ENCODE measurements around the gene FAM161B.

The FAM161B gene

DNA sequence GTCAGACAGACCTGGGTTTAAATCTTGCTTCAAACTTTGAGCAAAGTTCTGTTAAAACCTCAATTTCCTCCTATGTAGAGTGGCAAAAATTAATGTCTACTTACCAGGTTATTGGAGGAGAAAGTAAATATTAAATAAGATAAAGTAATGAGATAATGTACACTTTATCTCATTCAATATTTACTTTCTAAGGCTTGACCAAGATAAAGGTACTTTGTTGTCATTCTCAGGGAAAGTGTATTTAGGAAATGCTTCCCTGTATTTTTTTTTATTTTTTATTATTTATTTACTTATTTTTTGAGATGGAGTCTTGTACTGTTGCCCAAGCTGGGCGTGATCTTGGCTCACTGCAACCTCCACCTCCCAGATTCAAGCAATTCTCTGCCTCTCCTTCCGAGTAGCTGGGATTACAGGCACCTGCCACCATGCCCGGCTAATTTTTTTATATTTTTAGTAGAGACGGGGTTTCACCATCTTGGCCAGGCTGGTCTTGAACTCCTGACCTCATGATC is 4.7 kb downstream of the FAM161B start:
- Histone ChIP-seq H2AFZ (ENCODE audit: low read depth, low read length) (no peak overlapping the region), H3K36me3 (ENCODE audit: control insufficient read depth in 1 of 2, insufficient read depth in 2 of 2, low read depth in 1 of 2, low read length in 2 of 2) (peaks cover 39 to 48% of the 10 kb centered on the region in 2 experiments), H3K4me2 (ENCODE audit: low read length, poor library complexity, severe bottlenecking) (no peak overlapping the region), H3K79me1 (replicated peaks; ENCODE audit: low read length, poor library complexity, severe bottlenecking) (peaks cover 1% of the 10 kb centered on the region), H2BK120ac (ENCODE audit: low read depth, low read length) (no peak overlapping the region), H3K27me3 (ENCODE audit: control insufficient read depth in 1 of 2, insufficient read depth in 1 of 2, low read length in 2 of 2) (no peaks in the 10 kb centered on the region), H4K91ac (ENCODE audit: low read length) (no peak overlapping the region), H3K23ac (ENCODE audit: low read length in 2 of 2) (no peak overlapping the region), H2BK12ac (ENCODE audit: low read length in 2 of 2) (no peak overlapping the region), H2BK15ac (ENCODE audit: low read depth, poor library complexity, severe bottlenecking) (no peak overlapping the region), H3K9me3 (ENCODE audit: control insufficient read depth, low read length) (no peaks in the 10 kb centered on the region), H3K14ac (ENCODE audit: low read length in 2 of 2) (no peak overlapping the region), H2AK5ac (ENCODE audit: low read length, severe bottlenecking) (no peak overlapping the region), H3K27ac (ENCODE audit: low read length, poor library complexity, severe bottlenecking) (no peak overlapping the region), H3K4me1 (ENCODE audit: control insufficient read depth, insufficient read depth, low read depth, low read length) (peaks cover 4% of the 10 kb centered on the region), H3K9ac (ENCODE audit: low read length) (no peak overlapping the region), H3K18ac (ENCODE audit: low read depth in 1 of 2, low read length in 2 of 2) (no peak overlapping the region), H4K8ac (ENCODE audit: low read length) (no peak overlapping the region), H3K4me3 (ENCODE audit: insufficient read depth in 1 of 2, low read depth in 1 of 2, low read length in 2 of 2) (no peak overlapping the region), H3K4ac (ENCODE audit: low read depth in 1 of 2, low read length in 2 of 2) (no peak overlapping the region), H2BK5ac (ENCODE audit: low read depth, low read length, poor library complexity, severe bottlenecking) (no peak overlapping the region)
- WGBS = 86% methylated on average over 4 of the region's 4 CpGs
- no peak for DNase-seq

GRCh38 chr14:73944432-73945158 is 5.3 kb downstream of the FAM161B start:
- Histone ChIP-seq H2AFZ (ENCODE audit: low read depth, low read length) (no peak overlapping the region), H3K4me3 (ENCODE audit: insufficient read depth in 1 of 2, low read depth in 1 of 2, low read length in 2 of 2) (no peak overlapping the region), H2BK120ac (ENCODE audit: low read depth, low read length) (no peak overlapping the region), H3K18ac (ENCODE audit: low read depth in 1 of 2, low read length in 2 of 2) (no peak overlapping the region), H3K4me1 (ENCODE audit: control insufficient read depth, insufficient read depth, low read depth, low read length) (peaks cover 4% of the 10 kb centered on the region), H2AK5ac (ENCODE audit: low read length, severe bottlenecking) (no peak overlapping the region), H2BK12ac (ENCODE audit: low read length in 2 of 2) (no peak overlapping the region), H4K8ac (ENCODE audit: low read length) (peak overlapping the region; percentile 52), H2BK5ac (ENCODE audit: low read depth, low read length, poor library complexity, severe bottlenecking) (no peak overlapping the region), H3K27ac (ENCODE audit: low read length, poor library complexity, severe bottlenecking) (no peak overlapping the region), H3K36me3 (ENCODE audit: control insufficient read depth in 1 of 2, insufficient read depth in 2 of 2, low read depth in 1 of 2, low read length in 2 of 2) (peaks cover 43 to 54% of the 10 kb centered on the region in 2 experiments), H2BK15ac (ENCODE audit: low read depth, poor library complexity, severe bottlenecking) (no peak overlapping the region), H3K4me2 (ENCODE audit: low read length, poor library complexity, severe bottlenecking) (no peak overlapping the region), H3K79me1 (replicated peaks; ENCODE audit: low read length, poor library complexity, severe bottlenecking) (peaks cover 1% of the 10 kb centered on the region), H3K4ac (ENCODE audit: low read depth in 1 of 2, low read length in 2 of 2) (no peak overlapping the region), H4K91ac (ENCODE audit: low read length) (no peak overlapping the region), H3K23ac (ENCODE audit: low read length in 2 of 2) (no peak overlapping the region), H3K27me3 (ENCODE audit: control insufficient read depth in 1 of 2, insufficient read depth in 1 of 2, low read length in 2 of 2) (no peaks in the 10 kb centered on the region), H3K9me3 (ENCODE audit: control insufficient read depth, low read length) (no peaks in the 10 kb centered on the region), H3K14ac (ENCODE audit: low read length in 2 of 2) (no peak overlapping the region), H3K9ac (ENCODE audit: low read length) (no peak overlapping the region)
- DNase-seq = no peak
- 96% methylated on average over 17 of the region's 17 CpGs for WGBS

DNA sequence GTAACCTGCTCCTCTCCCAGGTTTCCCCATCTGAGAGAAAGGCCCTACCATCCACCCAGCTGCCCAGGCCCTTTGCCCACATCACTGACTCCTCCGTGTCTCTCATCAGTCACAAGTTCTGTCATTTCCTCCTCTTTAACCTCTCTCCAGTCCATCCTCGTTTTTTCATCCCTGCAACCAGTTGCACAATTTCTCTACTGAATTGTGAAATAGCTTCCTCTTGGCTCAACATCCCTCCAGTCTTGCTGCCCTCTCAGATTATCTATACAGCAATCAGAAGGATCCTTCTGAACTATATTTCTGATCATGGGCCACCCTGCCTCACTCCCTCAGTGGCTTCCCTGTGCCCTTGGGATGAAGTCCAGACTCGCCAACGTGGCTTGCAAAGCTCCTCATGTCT is 6.8 kb downstream of the FAM161B start:
- Histone ChIP-seq H2BK120ac (ENCODE audit: low read depth, low read length) (no peak overlapping the region), H2BK5ac (ENCODE audit: low read depth, low read length, poor library complexity, severe bottlenecking) (no peak overlapping the region)

DNA sequence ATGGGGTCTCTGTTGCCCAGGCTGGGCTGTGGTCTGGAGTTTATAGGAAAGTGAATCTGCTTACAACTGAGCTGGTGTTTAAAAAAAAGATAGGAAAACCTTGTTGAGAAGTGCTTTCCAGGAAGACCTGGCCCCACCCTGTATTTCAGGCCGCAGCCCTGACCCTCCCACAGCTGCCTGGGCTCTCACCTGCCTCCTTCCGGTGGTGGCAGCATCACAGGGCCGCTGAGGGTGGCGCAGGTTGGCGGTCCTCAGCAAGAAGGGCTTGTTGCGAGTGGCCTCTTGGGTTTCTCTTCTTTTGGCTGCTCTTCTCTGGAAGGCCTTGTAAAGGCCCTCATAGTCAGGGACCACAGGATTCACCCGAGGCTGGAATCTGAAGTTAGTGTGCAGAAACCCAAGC is 7.7 kb downstream of the FAM161B start:
- Histone ChIP-seq H3K4me2 (ENCODE audit: low read length, poor library complexity, severe bottlenecking) (no peak overlapping the region), H2BK120ac (ENCODE audit: low read depth, low read length) (peak overlapping the region; percentile 59), H3K4me3 (ENCODE audit: insufficient read depth in 1 of 2, low read depth in 1 of 2, low read length in 2 of 2) (no peak overlapping the region), H3K27ac (ENCODE audit: low read length, poor library complexity, severe bottlenecking) (no peak overlapping the region), H3K4ac (ENCODE audit: low read depth in 1 of 2, low read length in 2 of 2) (no peak overlapping the region), H2BK5ac (ENCODE audit: low read depth, low read length, poor library complexity, severe bottlenecking) (no peak overlapping the region), H2BK12ac (ENCODE audit: low read length in 2 of 2) (peak overlapping the region; percentile 51 to 75), H4K8ac (ENCODE audit: low read length) (peak overlapping the region; percentile 12), H3K36me3 (ENCODE audit: control insufficient read depth in 1 of 2, insufficient read depth in 2 of 2, low read depth in 1 of 2, low read length in 2 of 2) (peaks cover 43 to 73% of the 10 kb centered on the region in 2 experiments), H2AFZ (ENCODE audit: low read depth, low read length) (no peak overlapping the region), H3K23ac (ENCODE audit: low read length in 2 of 2) (no peak overlapping the region), H2AK5ac (ENCODE audit: low read length, severe bottlenecking) (no peak overlapping the region), H3K79me1 (replicated peaks; ENCODE audit: low read length, poor library complexity, severe bottlenecking) (no peaks in the 10 kb centered on the region), H3K4me1 (ENCODE audit: control insufficient read depth, insufficient read depth, low read depth, low read length) (peaks cover 4% of the 10 kb centered on the region), H3K27me3 (ENCODE audit: control insufficient read depth in 1 of 2, insufficient read depth in 1 of 2, low read length in 2 of 2) (no peaks in the 10 kb centered on the region), H3K9ac (ENCODE audit: low read length) (peak overlapping the region; percentile 38), H3K14ac (ENCODE audit: low read length in 2 of 2) (no peak overlapping the region), H2BK15ac (ENCODE audit: low read depth, poor library complexity, severe bottlenecking) (peak overlapping the region; percentile 12), H3K18ac (ENCODE audit: low read depth in 1 of 2, low read length in 2 of 2) (peak overlapping the region; percentile 4 to 28), H3K9me3 (ENCODE audit: control insufficient read depth, low read length) (no peaks in the 10 kb centered on the region), H4K91ac (ENCODE audit: low read length) (no peak overlapping the region)
- 84% methylated on average over 7 of the region's 7 CpGs for WGBS
- no peak for DNase-seq

More for the DNA sequence above, 6.8 kb downstream of the FAM161B start:
- Histone ChIP-seq H3K79me1 (replicated peaks; ENCODE audit: low read length, poor library complexity, severe bottlenecking) (peaks cover 1% of the 10 kb centered on the region), H3K9ac (ENCODE audit: low read length) (peak overlapping the region; percentile 48), H2BK15ac (ENCODE audit: low read depth, poor library complexity, severe bottlenecking) (no peak overlapping the region), H2BK12ac (ENCODE audit: low read length in 2 of 2) (peak overlapping the region in 1 of 2 experiments; percentile 65), H3K36me3 (ENCODE audit: control insufficient read depth in 1 of 2, insufficient read depth in 2 of 2, low read depth in 1 of 2, low read length in 2 of 2) (peaks cover 43 to 64% of the 10 kb centered on the region in 2 experiments), H3K23ac (ENCODE audit: low read length in 2 of 2) (no peak overlapping the region), H3K18ac (ENCODE audit: low read depth in 1 of 2, low read length in 2 of 2) (peak overlapping the region in 1 of 2 experiments; percentile 72), H3K4ac (ENCODE audit: low read depth in 1 of 2, low read length in 2 of 2) (no peak overlapping the region), H3K4me1 (ENCODE audit: control insufficient read depth, insufficient read depth, low read depth, low read length) (peaks cover 4% of the 10 kb centered on the region), H3K27me3 (ENCODE audit: control insufficient read depth in 1 of 2, insufficient read depth in 1 of 2, low read length in 2 of 2) (no peaks in the 10 kb centered on the region), H3K4me2 (ENCODE audit: low read length, poor library complexity, severe bottlenecking) (no peak overlapping the region), H4K91ac (ENCODE audit: low read length) (peak overlapping the region; percentile 18), H3K9me3 (ENCODE audit: control insufficient read depth, low read length) (no peaks in the 10 kb centered on the region), H2AFZ (ENCODE audit: low read depth, low read length) (no peak overlapping the region), H3K27ac (ENCODE audit: low read length, poor library complexity, severe bottlenecking) (no peak overlapping the region), H3K14ac (ENCODE audit: low read length in 2 of 2) (peak overlapping the region in 1 of 2 experiments; percentile 71), H4K8ac (ENCODE audit: low read length) (peak overlapping the region; percentile 75), H2AK5ac (ENCODE audit: low read length, severe bottlenecking) (no peak overlapping the region), H3K4me3 (ENCODE audit: insufficient read depth in 1 of 2, low read depth in 1 of 2, low read length in 2 of 2) (no peak overlapping the region)
- DNase-seq = peak; percentile 83
- 41% methylated on average over 4 of the region's 4 CpGs for WGBS
